Activated CD4-positive, alpha-beta memory T cell treated with anti-CD3 and anti-CD28 coated beads for 36 hours (primary cell): ENCODE measurements around the gene ZNF473. TPM values are rescaled to one million over a fixed set of nuclear protein-coding genes. Genes with fewer than 3 reads are reported as not detected.
A peak's percentile ranks its signal among the peaks of the same experiment; 100 is the strongest.

Source experiments
- CTCF ChIA-PET: fragments of 350-600 bp; sonication (Branson Sonifier 250); formaldehyde crosslinking; loops from one replicate; lab custom pipeline; 2021; ENCODE audit warnings: antibody characterized with exemption, inconsistent platforms; lab: Charles Lee
- POLR2A ChIA-PET: fragments of 350-600 bp; sonication (Branson Sonifier 250); formaldehyde crosslinking; loops from one replicate; lab custom pipeline; 2021; ENCODE audit warnings: antibody characterized with exemption; lab: Charles Lee
- DNase-seq: peaks from one replicate; pipeline ENCODE4 v3.0.0-alpha.2; 2020
- H3K27ac Mint-ChIP-seq: one replicate; pipeline ENCODE4 v1.8.0; 2021; ENCODE audit warnings: mixed read lengths
- H3K27me3 Mint-ChIP-seq: one replicate; pipeline ENCODE4 v1.8.0; 2021; ENCODE audit warnings: mixed read lengths
- H3K36me3 Mint-ChIP-seq: one replicate; pipeline ENCODE4 v1.8.0; 2021; ENCODE audit warnings: mixed read lengths
- H3K4me1 Mint-ChIP-seq: one replicate; pipeline ENCODE4 v1.8.0; 2021; ENCODE audit warnings: low read depth, mixed read lengths
- H3K4me3 Mint-ChIP-seq: one replicate; pipeline ENCODE4 v1.8.0; 2021; ENCODE audit warnings: mild to moderate bottlenecking, mixed read lengths
- H3K9me3 Mint-ChIP-seq: one replicate; pipeline ENCODE4 v1.8.0; 2021; ENCODE audit warnings: mixed read lengths
- intact Hi-C: fragments of 100-400 bp; cut with micrococcal nuclease; formaldehyde crosslinking; loops from one replicate; pipeline ENCODE4 v1.15.1; 2023
- total RNA-seq, 2 experiments: library from RNA; stranded (reverse); gene quantifications; one replicate each; pipeline ENCODE4 v1.2.3, GENCODE V29; 2021

The ZNF473 gene
- total RNA-seq, 2 experiments from 2014 or later, result 9.0 to 10.3 TPM

GRCh38 chr19:50005428-50005827 is 20.4 kb upstream of the ZNF473 start:
- H3K9me3 Mint-ChIP-seq, result no peaks in the 10 kb centered on the region

GRCh38 chr19:50007170-50007569 is 18.6 kb upstream of the ZNF473 start:
- CTCF ChIA-PET, result no interaction called here
- H3K27me3 Mint-ChIP-seq, result no peaks in the 10 kb centered on the region
- DNase-seq, result no peak
- peaks cover 25% of the 10 kb centered on the region for H3K4me1 Mint-ChIP-seq
- POLR2A ChIA-PET, result no interaction called here
- intact Hi-C loops, result no loop called here
- peaks cover 30% of the 10 kb centered on the region for H3K36me3 Mint-ChIP-seq
- H3K9me3 Mint-ChIP-seq, result no peaks in the 10 kb centered on the region
- no peak overlapping the region for H3K4me3 Mint-ChIP-seq
- no peak overlapping the region for H3K27ac Mint-ChIP-seq

More at GRCh38 chr19:50005428-50005827, 20.4 kb upstream of the ZNF473 start:
- POLR2A ChIA-PET, result no interaction called here
- H3K27ac Mint-ChIP-seq, result no peak overlapping the region
- H3K36me3 Mint-ChIP-seq, result peaks cover 36% of the 10 kb centered on the region
- H3K27me3 Mint-ChIP-seq, result no peaks in the 10 kb centered on the region
- intact Hi-C loops, result no loop called here
- DNase-seq, result peak; percentile 48
- H3K4me3 Mint-ChIP-seq, result no peak overlapping the region
- H3K4me1 Mint-ChIP-seq, result peaks cover 25% of the 10 kb centered on the region
- CTCF ChIA-PET, result no interaction called here

- intact Hi-C loops, result no loop called here
- ChIA-PET POLR2A (no interaction called here), CTCF (no interaction called here)
- no peak for DNase-seq
- peaks cover 25% of the 10 kb centered on the region for H3K4me1 Mint-ChIP-seq
- no peak overlapping the region for H3K27ac Mint-ChIP-seq
- peaks cover 28% of the 10 kb centered on the region for H3K36me3 Mint-ChIP-seq
- no peak overlapping the region for H3K4me3 Mint-ChIP-seq
- H3K27me3 Mint-ChIP-seq, result no peaks in the 10 kb centered on the region
- no peaks in the 10 kb centered on the region for H3K9me3 Mint-ChIP-seq
These were observed 17.9 kb upstream of the ZNF473 start for GRCh38 chr19:50007947-50008346.

- no peak for DNase-seq
- Mint-ChIP-seq H3K4me1 (peaks cover 21% of the 10 kb centered on the region), H3K4me3 (no peak overlapping the region), H3K27me3 (no peaks in the 10 kb centered on the region), H3K9me3 (no peaks in the 10 kb centered on the region), H3K27ac (no peak overlapping the region), H3K36me3 (peaks cover 32% of the 10 kb centered on the region)
- POLR2A ChIA-PET, result no interaction called here
- CTCF ChIA-PET, result no interaction called here
- intact Hi-C loops, result no loop called here
These were observed 17.3 kb upstream of the ZNF473 start for GRCh38 chr19:50008532-50008931.

GRCh38 chr19:50016225-50016807 is 9.5 kb upstream of the ZNF473 start:
- Mint-ChIP-seq H3K27me3 (no peaks in the 10 kb centered on the region), H3K4me1 (peaks cover 8% of the 10 kb centered on the region), H3K27ac (no peak overlapping the region), H3K4me3 (no peak overlapping the region), H3K36me3 (peaks cover 47% of the 10 kb centered on the region), H3K9me3 (peaks cover 2% of the 10 kb centered on the region)
- CTCF ChIA-PET, result no interaction called here
- no peak for DNase-seq
- POLR2A ChIA-PET, result no interaction called here
- intact Hi-C loops, result no loop called here

GRCh38 chr19:50020481-50020880 is 5.3 kb upstream of the ZNF473 start:
- peaks cover 2% of the 10 kb centered on the region for H3K9me3 Mint-ChIP-seq
- DNase-seq, result no peak
- H3K4me3 Mint-ChIP-seq, result no peak overlapping the region
- intact Hi-C loops, result loop anchor here (10.0 kb wide), 1 partner anchor 304 kb away; the partner anchor contains the start of gene KCNC3
- peak overlapping the region; percentile 12 for H3K27ac Mint-ChIP-seq
- peaks cover 2% of the 10 kb centered on the region for H3K27me3 Mint-ChIP-seq
- peaks cover 28% of the 10 kb centered on the region for H3K36me3 Mint-ChIP-seq
- H3K4me1 Mint-ChIP-seq, result peaks cover 31% of the 10 kb centered on the region
- ChIA-PET CTCF (no interaction called here), POLR2A (no interaction called here)

GRCh38 chr19:50022823-50023222 is 3.0 kb upstream of the ZNF473 start:
- H3K4me3 Mint-ChIP-seq, result no peak overlapping the region
- no peak for DNase-seq
- ChIA-PET CTCF (interaction anchor here (1.1 to 2.0 kb wide), 3 partner anchors 38 to 876 kb away, joined by 3 to 5 read pairs (median 3); no protein-coding TSS in a partner anchor), POLR2A (no interaction called here)
- H3K27ac Mint-ChIP-seq, result no peak overlapping the region
- intact Hi-C loops, result loop anchor here (10.0 kb wide), 1 partner anchor 302 kb away; the partner anchor contains the start of gene KCNC3
- H3K27me3 Mint-ChIP-seq, result peaks cover 3% of the 10 kb centered on the region
- H3K9me3 Mint-ChIP-seq, result peaks cover 7% of the 10 kb centered on the region
- H3K36me3 Mint-ChIP-seq, result peaks cover 28% of the 10 kb centered on the region
- H3K4me1 Mint-ChIP-seq, result peaks cover 50% of the 10 kb centered on the region

GRCh38 chr19:50024719-50025021 is 1.1 kb upstream of the ZNF473 start:
- ChIA-PET POLR2A (interaction anchor here (1.9 kb wide), 1 partner anchor 95 kb away, joined by 9 read pairs; the partner anchor contains the start of genes ATF5 and NUP62), CTCF (interaction anchor here (0.7 to 1.2 kb wide), 3 partner anchors 21 to 311 kb away, joined by 3 to 6 read pairs (median 3); no protein-coding TSS in a partner anchor)
- intact Hi-C loops, result loop anchor here (1.0 to 10.0 kb wide), 8 partner anchors 20 to 572 kb away; partner anchors contain the start of genes ALDH16A1, ATF5, JOSD2 and KCNC3
- Mint-ChIP-seq H3K4me1 (peaks cover 50% of the 10 kb centered on the region), H3K27ac (peak overlapping the region; percentile 98), H3K36me3 (peaks cover 21% of the 10 kb centered on the region), H3K4me3 (peak overlapping the region; percentile 89), H3K9me3 (peaks cover 7% of the 10 kb centered on the region), H3K27me3 (peaks cover 3% of the 10 kb centered on the region)
- no peak for DNase-seq

- Mint-ChIP-seq H3K9me3 (peaks cover 7% of the 10 kb centered on the region), H3K4me3 (peak within 1 kb of the TSS; percentile 89), H3K4me1 (peaks cover 49% of the 10 kb centered on the region), H3K27me3 (peaks cover 3% of the 10 kb centered on the region), H3K27ac (peak within 1 kb of the TSS; percentile 98), H3K36me3 (peaks cover 20% of the 10 kb centered on the region)
- CTCF ChIA-PET, result interaction anchor here (0.7 to 1.2 kb wide), 5 partner anchors 21 to 310 kb away, joined by 3 to 6 read pairs (median 3); partner anchors contain the start of genes ATF5 and NUP62
- intact Hi-C loops, result loop anchor here (1.0 to 10.0 kb wide), 8 partner anchors 21 to 572 kb away; partner anchors contain the start of genes ALDH16A1, ATF5, JOSD2 and KCNC3
- DNase-seq, result peak; percentile 99
- POLR2A ChIA-PET, result interaction anchor here (1.9 kb wide), 1 partner anchor 96 kb away, joined by 9 read pairs; the partner anchor contains the start of genes ATF5 and NUP62
These were observed 597 bp upstream of the ZNF473 start, which contains the start of gene VRK3 for GRCh38 chr19:50025022-50025793. TSS of gene VRK3 (minus strand) at chr19:50025372. CDS start at chr19:50016162, 9,210 bp downstream.

GRCh38 chr19:50026550-50026906 is 723 bp downstream of the ZNF473 start:
- POLR2A ChIA-PET, result no interaction called here
- H3K36me3 Mint-ChIP-seq, result peaks cover 28% of the 10 kb centered on the region

GRCh38 chr19:50030225-50030624 is 4.4 kb downstream of the ZNF473 start:
- Mint-ChIP-seq H3K27me3 (peaks cover 3% of the 10 kb centered on the region), H3K4me1 (peaks cover 25% of the 10 kb centered on the region), H3K9me3 (peaks cover 7% of the 10 kb centered on the region), H3K36me3 (peaks cover 46% of the 10 kb centered on the region), H3K4me3 (no peak overlapping the region), H3K27ac (no peak overlapping the region)
- ChIA-PET POLR2A (no interaction called here), CTCF (no interaction called here)
- no peak for DNase-seq
- intact Hi-C loops, result no loop called here

More at GRCh38 chr19:50026550-50026906, 723 bp downstream of the ZNF473 start:
- Mint-ChIP-seq H3K27ac (no peak overlapping the region), H3K4me3 (peak overlapping the region; percentile 89), H3K27me3 (peaks cover 3% of the 10 kb centered on the region), H3K9me3 (peaks cover 7% of the 10 kb centered on the region), H3K4me1 (peaks cover 42% of the 10 kb centered on the region)
- intact Hi-C loops, result loop anchor here (5.0 to 10.0 kb wide), 2 partner anchors 39 to 298 kb away; partner anchors contain the start of gene KCNC3
- CTCF ChIA-PET, result interaction anchor here (0.7 kb wide), 1 partner anchor 23 kb away, joined by 3 read pairs; no protein-coding TSS in a partner anchor
- no peak for DNase-seq

- DNase-seq, result no peak
- CTCF ChIA-PET, result no interaction called here
- Mint-ChIP-seq H3K4me3 (no peak overlapping the region), H3K27ac (no peak overlapping the region), H3K4me1 (peaks cover 19% of the 10 kb centered on the region), H3K27me3 (no peaks in the 10 kb centered on the region), H3K36me3 (peaks cover 44% of the 10 kb centered on the region), H3K9me3 (peaks cover 5% of the 10 kb centered on the region)
- POLR2A ChIA-PET, result no interaction called here
- intact Hi-C loops, result no loop called here
These were observed 5.1 kb downstream of the ZNF473 start for GRCh38 chr19:50030937-50031336.
